H1 (cell line): ENCODE results near the gene CYP27B1. TPM values are rescaled to one million over a fixed set of nuclear protein-coding genes. Genes with fewer than 3 reads are reported as not detected.

Experiments used
- CTCF ChIA-PET: fragments of 300-600 bp; sonication (Branson Sonifier 250); formaldehyde crosslinking; loops from one replicate; lab custom pipeline; 2021; ENCODE audit not compliant: partially characterized antibody; lab: Charles Lee
- POLR2A ChIA-PET: fragments of 300-600 bp; sonication (Branson Sonifier 250); formaldehyde crosslinking; loops from one replicate; lab custom pipeline; 2021; ENCODE audit warnings: inconsistent platforms; ENCODE audit not compliant: partially characterized antibody; lab: Charles Lee
- DNase-seq, 2 experiments: peaks; one replicate each; pipeline versions ENCODE4 v3.0.0 to v3.0.0-alpha.2; 2010 to 2022; ENCODE audit warnings: low spot score in 2 of 2, low read depth in 1 of 2, mixed read lengths in 1 of 2
- FAIRE-seq: peaks from 2 replicates; lab custom pipeline; 2011; peaks lifted over from hg19 to GRCh38; lab: Jason Lieb, UNC
- H2AFZ ChIP-seq: 2 replicates; pipeline ENCODE4 v1.8.1; 2012; ENCODE audit warnings: low read length, inconsistent platforms
- H2AK5ac ChIP-seq: 2 replicates; pipeline ENCODE4 v1.6.1; 2013; ENCODE audit warnings: low read depth, low read length
- H2BK120ac ChIP-seq: replicated peaks from 2 replicates; pipeline ENCODE3; 2013; ENCODE audit warnings: low read depth, low read length, inconsistent platforms
- H2BK12ac ChIP-seq: 2 replicates; pipeline ENCODE4 v1.6.1; 2013; ENCODE audit warnings: low read depth, low read length
- H2BK15ac ChIP-seq: 2 replicates; pipeline ENCODE4 v1.6.1; 2013; ENCODE audit warnings: low read length
- H2BK20ac ChIP-seq: 2 replicates; pipeline ENCODE4 v1.6.1; 2013; ENCODE audit warnings: low read length
- H2BK5ac ChIP-seq: 2 replicates; pipeline ENCODE4 v1.6.1; 2013; ENCODE audit warnings: low read depth, low read length
- H3K14ac ChIP-seq: 2 replicates; pipeline ENCODE4 v1.6.1; 2013; ENCODE audit warnings: inconsistent platforms; ENCODE audit not compliant: insufficient read length
- H3K18ac ChIP-seq: 2 replicates; pipeline ENCODE4 v1.6.1; 2013; ENCODE audit warnings: low read length; ENCODE audit errors: extremely low read depth
- H3K23ac ChIP-seq: 2 replicates; pipeline ENCODE4 v1.6.1; 2013; ENCODE audit warnings: inconsistent platforms; ENCODE audit not compliant: insufficient read length
- H3K23me2 ChIP-seq: 2 replicates; pipeline ENCODE4 v1.6.1; 2013; ENCODE audit warnings: low read depth, low read length
- H3K27ac ChIP-seq: 2 replicates; pipeline ENCODE4 v1.6.1; 2011; ENCODE audit warnings: low read depth, low read length, inconsistent platforms
- H3K27me3 ChIP-seq, 4 experiments: replicated peaks in 1 of 4; 1 replicate in 1 of 4; 2 replicates in 3 of 4; pipeline versions ENCODE4 v1.6.1 to v1.8.1; 2011 to 2013; ENCODE audit warnings: low read length in 3 of 4, mild to moderate bottlenecking in 3 of 4, inconsistent platforms in 2 of 4, mixed read lengths in 2 of 4, moderate library complexity in 1 of 4; ENCODE audit not compliant: control insufficient read depth in 3 of 4, insufficient read depth in 3 of 4; ENCODE audit errors: extremely low read depth in 1 of 4
- H3K36me3 ChIP-seq, 4 experiments: 2 replicates each; pipeline versions ENCODE4 v1.6.1 to v1.8.1; 2011 to 2013; ENCODE audit warnings: mild to moderate bottlenecking in 4 of 4, low read length in 3 of 4, moderate library complexity in 2 of 4, control low read depth in 1 of 4, inconsistent platforms in 1 of 4; ENCODE audit not compliant: insufficient read depth in 4 of 4, control insufficient read depth in 2 of 4
- H3K4ac ChIP-seq: replicated peaks from 2 replicates; pipeline ENCODE3; 2013; ENCODE audit warnings: low read length, low read depth, mixed read lengths, inconsistent platforms; ENCODE audit not compliant: insufficient read length
- H3K4me1 ChIP-seq, 4 experiments: replicated peaks in 1 of 4; 1 replicate in 1 of 4; 2 replicates in 3 of 4; pipeline versions ENCODE4 v1.6.1 to v1.8.1; 2011 to 2013; ENCODE audit warnings: low read length in 3 of 4, inconsistent platforms in 2 of 4, mixed read lengths in 1 of 4; ENCODE audit not compliant: insufficient read depth in 4 of 4, control insufficient read depth in 3 of 4
- H3K4me2 ChIP-seq, 2 experiments: 2 replicates each; pipeline versions ENCODE4 v1.6.1 to v1.8.1; 2011 to 2013; ENCODE audit warnings: low read depth in 2 of 2, low read length in 2 of 2, control low read depth in 1 of 2, inconsistent platforms in 1 of 2, mild to moderate bottlenecking in 1 of 2; ENCODE audit not compliant: insufficient read depth in 1 of 2
- H3K4me3 ChIP-seq, 4 experiments: fragments of 200-600, 300-600 bp in 1 of 4; sonication (generic), shearing (Covaris generic), sonication (Bioruptor Twin) in 1 of 4; 2 replicates each; pipeline versions ENCODE4 v1.5.1 to v1.8.1; 2011 to 2016; ENCODE audit warnings: low read length in 4 of 4, low read depth in 3 of 4, control low read depth in 2 of 4, inconsistent platforms in 2 of 4, mild to moderate bottlenecking in 2 of 4, mixed read lengths in 1 of 4, moderate library complexity in 1 of 4; ENCODE audit not compliant: insufficient read depth in 2 of 4; ENCODE audit errors: extremely low read depth in 1 of 4
- H3K56ac ChIP-seq: replicated peaks from 2 replicates; pipeline ENCODE3; 2013; ENCODE audit warnings: low read depth, mild to moderate bottlenecking, mixed read lengths, low read length, inconsistent platforms; ENCODE audit not compliant: insufficient read length
- H3K79me1 ChIP-seq: 2 replicates; pipeline ENCODE4 v1.6.1; 2013; ENCODE audit warnings: low read depth, low read length, control low read depth
- H3K79me2 ChIP-seq, 2 experiments: 2 replicates each; pipeline versions ENCODE4 v1.6.1 to v1.8.1; 2012 to 2013; ENCODE audit warnings: low read length in 2 of 2, mild to moderate bottlenecking in 2 of 2, inconsistent platforms in 1 of 2; ENCODE audit not compliant: insufficient read depth in 2 of 2, control insufficient read depth in 1 of 2
- H3K9ac ChIP-seq, 4 experiments: replicated peaks in 1 of 4; 1 replicate in 1 of 4; 2 replicates in 3 of 4; pipeline versions ENCODE4 v1.6.1 to v1.8.1; 2011 to 2013; ENCODE audit warnings: low read depth in 3 of 4, low read length in 3 of 4, control low read depth in 2 of 4, mild to moderate bottlenecking in 2 of 4, moderate library complexity in 2 of 4, inconsistent platforms in 1 of 4; ENCODE audit errors: extremely low read depth in 1 of 4
- H3K9me3 ChIP-seq, 2 experiments: 2 replicates each; pipeline versions ENCODE4 v1.6.1 to v1.8.1; 2012 to 2013; ENCODE audit warnings: mild to moderate bottlenecking in 2 of 2, moderate library complexity in 2 of 2, control low read depth in 1 of 2, inconsistent platforms in 1 of 2, low read depth in 1 of 2, low read length in 1 of 2, mixed read lengths in 1 of 2; ENCODE audit not compliant: insufficient read depth in 2 of 2
- H4K20me1 ChIP-seq, 2 experiments: replicated peaks in 1 of 2; 2 replicates each; pipeline versions ENCODE3 to v1.8.1; 2011 to 2013; ENCODE audit warnings: inconsistent platforms in 2 of 2, low read length in 2 of 2, mild to moderate bottlenecking in 1 of 2; ENCODE audit not compliant: insufficient read depth in 2 of 2, control insufficient read depth in 1 of 2
- H4K5ac ChIP-seq: 2 replicates; pipeline ENCODE4 v1.6.1; 2013; ENCODE audit warnings: low read length, low read depth, mixed read lengths, inconsistent platforms; ENCODE audit not compliant: insufficient read length
- H4K8ac ChIP-seq: 2 replicates; pipeline ENCODE4 v1.8.0; 2013; ENCODE audit warnings: mild to moderate bottlenecking, moderate library complexity, low read length, inconsistent platforms; ENCODE audit not compliant: insufficient read depth; ENCODE audit errors: extremely low read depth
- H4K91ac ChIP-seq: replicated peaks from 2 replicates; pipeline ENCODE3; 2013; ENCODE audit warnings: low read length, mixed read lengths, inconsistent platforms; ENCODE audit not compliant: insufficient read length
- E2F6 ChIP-seq: IDR thresholded peaks from 2 replicates; pipeline ENCODE4 v1.6.1; 2012; ENCODE audit warnings: inconsistent platforms
- HDAC2 ChIP-seq, 2 experiments: fragments of 300-600 bp in 1 of 2; sonication (generic) in 1 of 2; IDR thresholded peaks; 2 replicates each; pipeline ENCODE4 v1.6.1; 2011 to 2012; ENCODE audit warnings: low read depth in 2 of 2, low read length in 2 of 2, mild to moderate bottlenecking in 2 of 2, moderate library complexity in 2 of 2, borderline replicate concordance in 1 of 2, inconsistent platforms in 1 of 2
- NRF1 ChIP-seq: IDR thresholded peaks from 2 replicates; pipeline ENCODE4 v1.6.1; 2011; ENCODE audit warnings: mild to moderate bottlenecking, low read depth, low read length, improper control_type of control experiment
- PHF8 ChIP-seq: fragments of 200-600 bp; sonication (generic); conservative IDR thresholded peaks from 2 replicates; pipeline ENCODE4 v1.7.1; 2012; ENCODE audit warnings: low read depth, mild to moderate bottlenecking, inconsistent platforms, low read length, moderate library complexity
- POLR2A ChIP-seq, 2 experiments: IDR thresholded peaks; 1 replicate in 1 of 2; 2 replicates in 1 of 2; pipeline ENCODE4 v1.6.1; 2011; ENCODE audit warnings: low read depth in 2 of 2, low read length in 2 of 2, mild to moderate bottlenecking in 2 of 2; ENCODE audit errors: control extremely low read depth in 1 of 2
- TBP ChIP-seq: IDR thresholded peaks from 2 replicates; pipeline ENCODE4 v1.6.1; 2011; ENCODE audit warnings: low read depth, low read length, improper control_type of control experiment
- ZNF274 ChIP-seq: IDR thresholded peaks from 2 replicates; pipeline ENCODE4 v1.7.0; 2012; ENCODE audit warnings: low read length, borderline replicate concordance; ENCODE audit errors: extremely low read depth
- WGBS, 2 experiments: shearing (Covaris generic) in 1 of 2; methylation state at CpG; one replicate each; pipeline versions ENCODE4 v1.1.6 to v1.1.7; 2013 to 2015; ENCODE audit warnings: low lambda C conversion rate in 2 of 2, mixed read lengths in 2 of 2, inconsistent platforms in 1 of 2, low coverage in 1 of 2, missing lambda C conversion rate in 1 of 2; ENCODE audit not compliant: insufficient replicate concordance in 2 of 2, insufficient coverage in 1 of 2, insufficient read length in 1 of 2; ENCODE audit errors: extremely low coverage in 1 of 2, missing lambda C conversion rate in 1 of 2; 5-methylcytosine and 5-hydroxymethylcytosine counted together
- polyA plus RNA-seq, 7 experiments: library from polyadenylated mRNA; depleted of rRNA in 3 of 7; stranded (reverse) in 5 of 7; unstranded in 2 of 7; fragments of >200 nt in 5 of 7; fragments of 200-250 nt in 2 of 7; gene quantifications; 1 replicate in 5 of 7; 2 replicates in 1 of 7; 4 replicates in 1 of 7; pipeline versions ENCODE4 v1.2.1 to v1.2.3, GENCODE V29; 2011 to 2013; ENCODE audit warnings: missing spikeins in 2 of 7, mixed read lengths in 2 of 7
- total RNA-seq: library from RNA; stranded (reverse); fragmentation: NEBNext Ultra II Directional; extraction: Animal tissue kit (Norgen Biotek cat#: 25700); gene quantifications from 2 replicates; pipeline ENCODE4 v1.2.1, GENCODE V29; 2021
- TF ChIP-seq, protein P1 (sequence below): IDR thresholded peaks from 2 replicates; pipeline ENCODE4 v1.6.1; 2012; ENCODE audit warnings: low read length, inconsistent platforms

CYP27B1 gene
- total and polyA plus RNA-seq, 2 of the 8 experiments (the other 6 are each of a cell fraction or from before 2014, with no cell fraction given) = 2.9 to 3.3 TPM

GRCh38 chr12:57770734-57771133, 3.9 kb upstream of the CYP27B1 start:
- Histone ChIP-seq H4K20me1 (peaks cover 0 to 4% of the 10 kb centered on the region in 2 experiments), H3K14ac (no peak overlapping the region), H4K5ac (no peak overlapping the region), H3K9ac (no peak overlapping the region), H3K9me3 (no peaks in the 10 kb centered on the region), H2BK12ac (no peak overlapping the region), H3K27ac (no peak overlapping the region), H2BK15ac (no peak overlapping the region), H3K4me2 (peak overlapping the region; percentile 96 to 99; a peak in 2 of 4 replicates), H2BK20ac (no peak overlapping the region), H4K8ac (peak overlapping the region; percentile 66; the same call in 1 of the 2 replicates), H3K18ac (no peak overlapping the region), H2AK5ac (0 out of 2 replicates have a peak overlapping the region, but pooled peaks have one; percentile 65), H3K23me2 (peaks cover 21% of the 10 kb centered on the region; the same call in 1 of the 2 replicates), H3K36me3 (peaks cover 11 to 17% (median 14%) of the 10 kb centered on the region in 4 experiments; a peak in 7 of 8 replicates), H3K23ac (no peak overlapping the region), H2BK5ac (no peak overlapping the region), H3K27me3 (peaks cover 7 to 18% (median 14%) of the 10 kb centered on the region in 4 experiments; a peak in 6 of 7 replicates), H4K91ac (no peak overlapping the region), H3K79me1 (no peaks in the 10 kb centered on the region; the same call in 1 of the 2 replicates), H3K4me3 (no peak overlapping the region; a peak in 1 of 8 replicates), H3K56ac (no peak overlapping the region), H3K4me1 (peaks cover 8 to 21% (median 14%) of the 10 kb centered on the region in 4 experiments), H3K79me2 (0 out of 4 replicates have a peak, but pooled peaks cover 0 to 7% of the 10 kb centered on the region in 2 experiments), H2AFZ (no peak overlapping the region), H2BK120ac (no peak overlapping the region), H3K4ac (no peak overlapping the region)
- POLR2A ChIA-PET = interaction anchor here (1.1 to 1.2 kb wide), 4 partner anchors 10 to 34 kb away, joined by 3 to 4 read pairs (median 3); no protein-coding TSS in a partner anchor
- FAIRE-seq (no peak), DNase-seq (no peak)
- WGBS, 2 experiments = 92% methylated on average over 4 of the region's 4 CpGs; no CpG with 5 or more reads in 1 of the 2 experiments
- CTCF ChIA-PET = interaction anchor here (1.0 to 1.6 kb wide), 4 partner anchors 9 to 14 kb away, joined by 3 to 7 read pairs (median 3); no protein-coding TSS in a partner anchor
- TF ChIP-seq HDAC2 (IDR thresholded peaks at IDR 0.05; ENCODE audit: borderline replicate concordance in 1 of 2, low read depth in 2 of 2, low read length in 2 of 2) (no peak), PHF8 (no peak), E2F6 (no peak), ZNF274 (no peak), TBP (no peak), POLR2A (IDR thresholded peaks at IDR 0.05; ENCODE audit: control extremely low read depth in 1 of 2, low read depth in 2 of 2, low read length in 2 of 2) (no peak), NRF1 (no peak)
- TF ChIP-seq, protein P1, sequence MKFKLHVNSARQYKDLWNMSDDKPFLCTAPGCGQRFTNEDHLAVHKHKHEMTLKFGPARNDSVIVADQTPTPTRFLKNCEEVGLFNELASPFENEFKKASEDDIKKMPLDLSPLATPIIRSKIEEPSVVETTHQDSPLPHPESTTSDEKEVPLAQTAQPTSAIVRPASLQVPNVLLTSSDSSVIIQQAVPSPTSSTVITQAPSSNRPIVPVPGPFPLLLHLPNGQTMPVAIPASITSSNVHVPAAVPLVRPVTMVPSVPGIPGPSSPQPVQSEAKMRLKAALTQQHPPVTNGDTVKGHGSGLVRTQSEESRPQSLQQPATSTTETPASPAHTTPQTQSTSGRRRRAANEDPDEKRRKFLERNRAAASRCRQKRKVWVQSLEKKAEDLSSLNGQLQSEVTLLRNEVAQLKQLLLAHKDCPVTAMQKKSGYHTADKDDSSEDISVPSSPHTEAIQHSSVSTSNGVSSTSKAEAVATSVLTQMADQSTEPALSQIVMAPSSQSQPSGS = no peak
